HepG2 (cell line): ENCODE measurements around the gene COQ3. TPM values are rescaled to one million over a fixed set of nuclear protein-coding genes. Genes with fewer than 3 reads are reported as not detected.
A peak's percentile ranks its signal among the peaks of the same experiment; 100 is the strongest.

Experiments used
- CBX2 ChIP-seq, 2 experiments: fragments of 200-600 bp in 1 of 2; sonication (generic); formaldehyde crosslinking in 1 of 2; IDR thresholded peaks; 2 replicates each; pipeline versions ENCODE4 v1.7.0 to v1.8.1; 2018 to 2022; ENCODE audit warnings: low read depth in 2 of 2, low read length in 1 of 2, mild to moderate bottlenecking in 1 of 2, missing genetic modification reagents in 1 of 2
- GABPB1 ChIP-seq: IDR thresholded peaks from 2 replicates; pipeline ENCODE4 v1.6.1; 2016; ENCODE audit warnings: mild to moderate bottlenecking, missing genetic modification reagents, moderate library complexity, missing compliant biosample characterization
- HOXA5 ChIP-seq: sonication (generic); formaldehyde crosslinking; IDR thresholded peaks from 2 replicates; pipeline ENCODE4 v1.4.0; 2020; ENCODE audit warnings: missing genetic modification reagents
- IKZF4 ChIP-seq: sonication (generic); formaldehyde crosslinking; IDR thresholded peaks from 2 replicates; pipeline ENCODE4 v1.5.1; 2020; ENCODE audit warnings: borderline replicate concordance, mild to moderate bottlenecking, low read depth, missing genetic modification reagents; ENCODE audit errors: not compliant biosample characterization
- JUN ChIP-seq: sonication (generic); formaldehyde crosslinking; IDR thresholded peaks from 2 replicates; pipeline ENCODE4 v1.4.0; 2020; ENCODE audit warnings: mild to moderate bottlenecking, missing genetic modification reagents
- NFE2 ChIP-seq: sonication (generic); formaldehyde crosslinking; IDR thresholded peaks from 2 replicates; pipeline ENCODE4 v1.4.0; 2020; ENCODE audit warnings: missing genetic modification reagents
- RAD51 ChIP-seq: fragments of 450-650 bp; IDR thresholded peaks from 2 replicates; pipeline ENCODE4 v1.6.1; 2016; ENCODE audit warnings: borderline replicate concordance
- SMC3 ChIP-seq: IDR thresholded peaks from 2 replicates; pipeline ENCODE4 v1.6.1; 2011; ENCODE audit warnings: low read length, improper control_type of control experiment
- SRF ChIP-seq: IDR thresholded peaks from 2 replicates; pipeline ENCODE4 v1.6.1; 2011; ENCODE audit warnings: mild to moderate bottlenecking, low read depth, low read length, moderate library complexity
- SSRP1 ChIP-seq: IDR thresholded peaks from 2 replicates; pipeline ENCODE4 v1.6.1; 2016; ENCODE audit warnings: control low read depth
- U2AF1 ChIP-seq: fragments of 200-400 bp; formaldehyde crosslinking; optimal IDR thresholded peaks from 2 replicates; pipeline ENCODE3; 2017; ENCODE audit warnings: mild to moderate bottlenecking, low read depth, low read length
- ZNF160 ChIP-seq: sonication (generic); formaldehyde crosslinking; IDR thresholded peaks from 2 replicates; pipeline ENCODE4 v1.8.0; 2022; ENCODE audit warnings: mild to moderate bottlenecking, inconsistent platforms, missing genetic modification reagents
- ZNF256 ChIP-seq: sonication (generic); formaldehyde crosslinking; conservative IDR thresholded peaks from 2 replicates; pipeline ENCODE4 v1.4.0; 2020; ENCODE audit warnings: missing genetic modification reagents
- ZNF274 ChIP-seq: sonication (generic); formaldehyde crosslinking; IDR thresholded peaks from 2 replicates; pipeline ENCODE4 v1.5.1; 2020; ENCODE audit warnings: mild to moderate bottlenecking, missing genetic modification reagents
- ZNF282 ChIP-seq: fragments of 450-650 bp; IDR thresholded peaks from 2 replicates; pipeline ENCODE4 v1.6.1; 2018; ENCODE audit not compliant: partially characterized antibody
- ZNF30 ChIP-seq: sonication (generic); formaldehyde crosslinking; IDR thresholded peaks from 2 replicates; pipeline ENCODE4 v1.5.0; 2020; ENCODE audit warnings: mild to moderate bottlenecking, missing genetic modification reagents
- ZNF563 ChIP-seq: sonication (generic); formaldehyde crosslinking; IDR thresholded peaks from 2 replicates; pipeline ENCODE4 v1.8.0; 2022; ENCODE audit warnings: mild to moderate bottlenecking, moderate library complexity, missing genetic modification reagents
- ZNF615 ChIP-seq: sonication (generic); formaldehyde crosslinking; IDR thresholded peaks from 2 replicates; pipeline ENCODE4 v1.5.0; 2020; ENCODE audit warnings: mild to moderate bottlenecking, missing genetic modification reagents, borderline replicate concordance
- ZNF709 ChIP-seq: sonication (generic); formaldehyde crosslinking; IDR thresholded peaks from 2 replicates; pipeline ENCODE4 v1.5.0; 2020; ENCODE audit warnings: mild to moderate bottlenecking, missing genetic modification reagents
- ZNF775 ChIP-seq: sonication (generic); formaldehyde crosslinking; IDR thresholded peaks from 2 replicates; pipeline ENCODE4 v1.4.0; 2020; ENCODE audit warnings: missing genetic modification reagents, mild to moderate bottlenecking, moderate library complexity, borderline replicate concordance
- polyA plus RNA-seq, 8 experiments: library from polyadenylated mRNA; depleted of rRNA in 3 of 8; stranded (reverse) in 7 of 8; unstranded in 1 of 8; fragments of >200 nt; fragmentation: Illumina TruSeq in 4 of 8; extraction: Trizol in 4 of 8; gene quantifications; 2 replicates each; pipeline versions ENCODE4 v1.2.1 to v1.2.3, GENCODE V29; 2011 to 2016; ENCODE audit warnings: low read depth in 4 of 8, missing spikeins in 1 of 8, mixed read lengths in 1 of 8; ENCODE audit not compliant: insufficient read depth in 1 of 8
- total RNA-seq, 5 experiments: library from RNA; depleted of rRNA; stranded (reverse); fragments of >200 nt; fragmentation: Illumina TruSeq; extraction: Trizol; gene quantifications; 2 replicates each; pipeline ENCODE4 v1.2.3, GENCODE V29; 2016; ENCODE audit warnings: low read depth in 1 of 5
- TF ChIP-seq, protein P1 (sequence below): IDR thresholded peaks from 2 replicates; pipeline ENCODE4 v1.6.1; 2016; ENCODE audit warnings: low read depth, borderline replicate concordance
- TF ChIP-seq, protein P2 (sequence below): fragments of 450-650 bp; IDR thresholded peaks from 2 replicates; pipeline ENCODE4 v1.6.1; 2017
- TF ChIP-seq, protein P3 (sequence below): sonication (generic); formaldehyde crosslinking; IDR thresholded peaks from 2 replicates; pipeline ENCODE4 v1.8.0; 2022; ENCODE audit warnings: mild to moderate bottlenecking, missing genetic modification reagents, moderate library complexity
- TF ChIP-seq, protein P4 (sequence below): sonication (generic); formaldehyde crosslinking; IDR thresholded peaks from 2 replicates; pipeline ENCODE4 v1.4.0; 2020; ENCODE audit warnings: mild to moderate bottlenecking, missing genetic modification reagents

Gene COQ3
- total and polyA plus RNA-seq, 2 of the 13 experiments (the other 11 are each of a cell fraction or from before 2014, with no cell fraction given): 5.3 to 20.5 TPM

DNA sequence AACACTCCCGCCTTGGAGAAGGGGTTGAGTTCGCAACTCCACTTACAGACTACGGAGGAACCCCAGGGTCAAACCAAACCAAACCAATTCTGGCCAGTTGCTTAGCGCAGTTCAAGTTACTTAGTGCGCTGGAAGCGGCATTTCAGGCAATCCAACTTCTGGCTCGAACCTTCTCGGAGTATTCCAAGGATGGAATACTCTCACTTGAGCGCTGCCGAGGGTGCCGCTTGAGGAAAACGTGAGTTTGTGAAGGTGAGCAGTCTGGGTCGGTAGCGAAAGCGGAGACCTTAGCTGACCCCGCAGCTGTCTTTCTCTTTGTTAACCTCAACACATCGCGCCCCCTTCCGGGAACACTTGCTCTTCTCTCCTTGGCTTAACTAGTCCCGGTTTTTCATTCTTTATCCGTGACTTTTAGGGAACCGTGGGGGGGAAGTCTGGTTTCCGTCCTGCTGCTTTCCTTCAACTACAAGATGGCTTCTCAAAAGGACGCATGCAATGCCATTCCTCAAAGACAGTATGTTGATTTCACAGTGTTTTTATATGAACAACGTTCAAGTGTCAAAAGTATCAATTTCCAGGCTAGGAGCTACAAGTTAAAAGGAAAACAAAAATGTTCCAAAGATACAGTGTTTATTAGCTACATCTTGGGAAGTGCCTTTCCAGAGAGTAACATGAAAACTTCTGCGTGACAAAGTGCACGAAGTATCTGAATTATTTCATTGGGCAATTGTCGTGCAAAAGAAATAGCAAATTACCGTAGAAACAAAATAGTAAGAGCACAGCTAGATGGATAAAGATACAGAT is 31.9 kb upstream of the COQ3 start (continued):
- no peak; the same call in 1 of the 2 replicates for TF ChIP-seq ZNF709 (CRISPR knock-in tag)
- TF ChIP-seq ZNF274 (CRISPR knock-in tag): no peak
- no peak for TF ChIP-seq IKZF4 (CRISPR knock-in tag)
- no peak for TF ChIP-seq ZNF282
- TF ChIP-seq JUN (CRISPR knock-in tag): no peak
- TF ChIP-seq SSRP1: no peak
- TF ChIP-seq, protein P1, sequence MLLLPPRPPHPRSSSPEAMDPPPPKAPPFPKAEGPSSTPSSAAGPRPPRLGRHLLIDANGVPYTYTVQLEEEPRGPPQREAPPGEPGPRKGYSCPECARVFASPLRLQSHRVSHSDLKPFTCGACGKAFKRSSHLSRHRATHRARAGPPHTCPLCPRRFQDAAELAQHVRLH (CRISPR knock-in tag): no peak
- no peak for TF ChIP-seq ZNF160 (CRISPR knock-in tag)
- no peak for TF ChIP-seq RAD51
- no peak for TF ChIP-seq ZNF563 (CRISPR knock-in tag)
- no peak for TF ChIP-seq HOXA5 (CRISPR knock-in tag)
- no peak for TF ChIP-seq SMC3
- no peak for TF ChIP-seq ZNF615 (CRISPR knock-in tag)
- TF ChIP-seq SRF: no peak
- no peak for TF ChIP-seq NFE2 (CRISPR knock-in tag)
- no peak for TF ChIP-seq U2AF1
- TF ChIP-seq GABPB1 (CRISPR knock-in tag): no peak
- TF ChIP-seq ZNF30: no peak
- no peak for TF ChIP-seq CBX2 (IDR thresholded peaks at IDR 0.05; ENCODE audit: low read depth, low read length)
- TF ChIP-seq CBX2 (CRISPR knock-in tag; IDR thresholded peaks at IDR 0.05; ENCODE audit: low read depth): no peak
- TF ChIP-seq, protein P2, sequence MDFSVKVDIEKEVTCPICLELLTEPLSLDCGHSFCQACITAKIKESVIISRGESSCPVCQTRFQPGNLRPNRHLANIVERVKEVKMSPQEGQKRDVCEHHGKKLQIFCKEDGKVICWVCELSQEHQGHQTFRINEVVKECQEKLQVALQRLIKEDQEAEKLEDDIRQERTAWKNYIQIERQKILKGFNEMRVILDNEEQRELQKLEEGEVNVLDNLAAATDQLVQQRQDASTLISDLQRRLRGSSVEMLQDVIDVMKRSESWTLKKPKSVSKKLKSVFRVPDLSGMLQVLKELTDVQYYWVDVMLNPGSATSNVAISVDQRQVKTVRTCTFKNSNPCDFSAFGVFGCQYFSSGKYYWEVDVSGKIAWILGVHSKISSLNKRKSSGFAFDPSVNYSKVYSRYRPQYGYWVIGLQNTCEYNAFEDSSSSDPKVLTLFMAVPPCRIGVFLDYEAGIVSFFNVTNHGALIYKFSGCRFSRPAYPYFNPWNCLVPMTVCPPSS: no peak
- no peak for TF ChIP-seq ZNF775 (CRISPR knock-in tag)
- TF ChIP-seq, protein P3, sequence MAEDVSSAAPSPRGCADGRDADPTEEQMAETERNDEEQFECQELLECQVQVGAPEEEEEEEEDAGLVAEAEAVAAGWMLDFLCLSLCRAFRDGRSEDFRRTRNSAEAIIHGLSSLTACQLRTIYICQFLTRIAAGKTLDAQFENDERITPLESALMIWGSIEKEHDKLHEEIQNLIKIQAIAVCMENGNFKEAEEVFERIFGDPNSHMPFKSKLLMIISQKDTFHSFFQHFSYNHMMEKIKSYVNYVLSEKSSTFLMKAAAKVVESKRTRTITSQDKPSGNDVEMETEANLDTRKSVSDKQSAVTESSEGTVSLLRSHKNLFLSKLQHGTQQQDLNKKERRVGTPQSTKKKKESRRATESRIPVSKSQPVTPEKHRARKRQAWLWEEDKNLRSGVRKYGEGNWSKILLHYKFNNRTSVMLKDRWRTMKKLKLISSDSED: no peak
- TF ChIP-seq, protein P4, sequence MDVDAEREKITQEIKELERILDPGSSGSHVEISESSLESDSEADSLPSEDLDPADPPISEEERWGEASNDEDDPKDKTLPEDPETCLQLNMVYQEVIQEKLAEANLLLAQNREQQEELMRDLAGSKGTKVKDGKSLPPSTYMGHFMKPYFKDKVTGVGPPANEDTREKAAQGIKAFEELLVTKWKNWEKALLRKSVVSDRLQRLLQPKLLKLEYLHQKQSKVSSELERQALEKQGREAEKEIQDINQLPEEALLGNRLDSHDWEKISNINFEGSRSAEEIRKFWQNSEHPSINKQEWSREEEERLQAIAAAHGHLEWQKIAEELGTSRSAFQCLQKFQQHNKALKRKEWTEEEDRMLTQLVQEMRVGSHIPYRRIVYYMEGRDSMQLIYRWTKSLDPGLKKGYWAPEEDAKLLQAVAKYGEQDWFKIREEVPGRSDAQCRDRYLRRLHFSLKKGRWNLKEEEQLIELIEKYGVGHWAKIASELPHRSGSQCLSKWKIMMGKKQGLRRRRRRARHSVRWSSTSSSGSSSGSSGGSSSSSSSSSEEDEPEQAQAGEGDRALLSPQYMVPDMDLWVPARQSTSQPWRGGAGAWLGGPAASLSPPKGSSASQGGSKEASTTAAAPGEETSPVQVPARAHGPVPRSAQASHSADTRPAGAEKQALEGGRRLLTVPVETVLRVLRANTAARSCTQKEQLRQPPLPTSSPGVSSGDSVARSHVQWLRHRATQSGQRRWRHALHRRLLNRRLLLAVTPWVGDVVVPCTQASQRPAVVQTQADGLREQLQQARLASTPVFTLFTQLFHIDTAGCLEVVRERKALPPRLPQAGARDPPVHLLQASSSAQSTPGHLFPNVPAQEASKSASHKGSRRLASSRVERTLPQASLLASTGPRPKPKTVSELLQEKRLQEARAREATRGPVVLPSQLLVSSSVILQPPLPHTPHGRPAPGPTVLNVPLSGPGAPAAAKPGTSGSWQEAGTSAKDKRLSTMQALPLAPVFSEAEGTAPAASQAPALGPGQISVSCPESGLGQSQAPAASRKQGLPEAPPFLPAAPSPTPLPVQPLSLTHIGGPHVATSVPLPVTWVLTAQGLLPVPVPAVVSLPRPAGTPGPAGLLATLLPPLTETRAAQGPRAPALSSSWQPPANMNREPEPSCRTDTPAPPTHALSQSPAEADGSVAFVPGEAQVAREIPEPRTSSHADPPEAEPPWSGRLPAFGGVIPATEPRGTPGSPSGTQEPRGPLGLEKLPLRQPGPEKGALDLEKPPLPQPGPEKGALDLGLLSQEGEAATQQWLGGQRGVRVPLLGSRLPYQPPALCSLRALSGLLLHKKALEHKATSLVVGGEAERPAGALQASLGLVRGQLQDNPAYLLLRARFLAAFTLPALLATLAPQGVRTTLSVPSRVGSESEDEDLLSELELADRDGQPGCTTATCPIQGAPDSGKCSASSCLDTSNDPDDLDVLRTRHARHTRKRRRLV (CRISPR knock-in tag): 0 out of 2 replicates have a peak, but pooled peaks have one; percentile 38
- no peak for TF ChIP-seq ZNF256
